ENCODE measurements around the gene SPINT1.
"Not testable (repeated sequence)": the region's sequence is repeated elsewhere in the genome, so short reads cannot be mapped to it uniquely, and the experiment has no call there.

The SPINT1 gene

DNA sequence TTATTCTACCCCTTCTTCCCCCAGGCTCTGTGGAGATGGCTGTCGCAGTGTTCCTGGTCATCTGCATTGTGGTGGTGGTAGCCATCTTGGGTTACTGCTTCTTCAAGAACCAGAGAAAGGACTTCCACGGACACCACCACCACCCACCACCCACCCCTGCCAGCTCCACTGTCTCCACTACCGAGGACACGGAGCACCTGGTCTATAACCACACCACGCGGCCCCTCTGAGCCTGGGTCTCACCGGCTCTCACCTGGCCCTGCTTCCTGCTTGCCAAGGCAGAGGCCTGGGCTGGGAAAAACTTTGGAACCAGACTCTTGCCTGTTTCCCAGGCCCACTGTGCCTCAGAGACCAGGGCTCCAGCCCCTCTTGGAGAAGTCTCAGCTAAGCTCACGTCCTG lies 12.9 kb downstream of the SPINT1 start:
- no peak overlapping the region for H2AFZ ChIP-seq
- H3K27ac ChIP-seq, result no peak overlapping the region
- H3K9me3 ChIP-seq (ENCODE audit: control insufficient read depth, low read length), result no peaks in the 10 kb centered on the region
- H3K36me3 ChIP-seq (ENCODE audit: control insufficient read depth, insufficient read depth, low read length), result no peaks in the 10 kb centered on the region
- no peak overlapping the region for H3K4me2 ChIP-seq (ENCODE audit: low read length)
- no peak overlapping the region for H3K4me3 ChIP-seq (ENCODE audit: low read depth, low read length)
- H3K27me3 ChIP-seq (ENCODE audit: control insufficient read depth, insufficient read depth, low read length), result no peaks in the 10 kb centered on the region
- H3K79me2 ChIP-seq, result no peaks in the 10 kb centered on the region
- H3K9ac ChIP-seq, result no peak overlapping the region
- TF ChIP-seq CTCF (IDR thresholded peaks at IDR 0.05), result no peak
- no peaks in the 10 kb centered on the region for H3K4me1 ChIP-seq

DNA sequence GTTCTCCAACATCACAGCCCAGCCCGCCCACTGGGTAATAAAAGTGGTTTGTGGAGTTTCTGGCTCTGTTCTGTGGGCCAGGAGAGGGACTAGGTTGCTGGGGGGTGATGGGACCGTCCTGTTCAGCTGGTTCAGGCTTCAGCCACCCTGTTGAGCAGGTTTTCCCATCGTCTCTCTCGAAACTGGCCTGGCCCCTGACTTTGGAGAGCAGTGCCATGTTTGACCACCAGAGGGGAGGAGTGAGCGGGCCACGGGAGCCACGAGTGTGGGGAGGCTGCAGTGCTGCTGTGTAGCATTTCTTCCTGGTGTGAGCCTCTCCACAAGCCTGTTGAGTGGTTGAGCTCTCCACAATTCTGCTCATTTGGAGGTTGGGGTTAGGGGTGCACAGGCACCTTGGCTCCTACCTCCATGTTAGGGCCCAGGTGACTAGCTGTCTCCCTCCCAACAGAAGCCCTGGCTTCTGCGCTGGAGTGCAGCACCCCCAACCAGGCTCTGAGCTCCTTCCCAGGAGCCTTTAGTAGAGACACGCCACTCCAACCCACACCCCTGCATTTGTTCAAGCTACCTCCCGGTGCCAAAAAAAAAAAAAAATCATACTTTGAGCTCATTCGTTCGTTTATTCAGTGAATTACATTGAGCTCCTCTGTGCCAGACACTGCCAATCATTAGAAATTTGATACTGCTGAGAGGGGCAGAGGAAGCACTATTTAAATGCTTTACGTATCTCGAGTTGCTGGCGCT lies 13.9 kb downstream of the SPINT1 start:
- TF ChIP-seq CTCF (IDR thresholded peaks at IDR 0.05), result peak; percentile 87
- H3K27ac ChIP-seq, result no peak overlapping the region
- no peak overlapping the region for H3K4me2 ChIP-seq (ENCODE audit: low read length)
- no peaks in the 10 kb centered on the region for H3K79me2 ChIP-seq
- H3K9me3 ChIP-seq (ENCODE audit: control insufficient read depth, low read length), result no peaks in the 10 kb centered on the region
- H3K4me1 ChIP-seq, result no peaks in the 10 kb centered on the region
- no peaks in the 10 kb centered on the region for H3K36me3 ChIP-seq (ENCODE audit: control insufficient read depth, insufficient read depth, low read length)
- H3K9ac ChIP-seq, result no peak overlapping the region
- no peak overlapping the region for H3K4me3 ChIP-seq (ENCODE audit: low read depth, low read length)
- H2AFZ ChIP-seq, result no peak overlapping the region
- no peaks in the 10 kb centered on the region for H3K27me3 ChIP-seq (ENCODE audit: control insufficient read depth, insufficient read depth, low read length)

- H3K27ac ChIP-seq, result no peak overlapping the region
- no peaks in the 10 kb centered on the region for H3K4me1 ChIP-seq
- no peak for TF ChIP-seq CTCF (IDR thresholded peaks at IDR 0.05)
- H3K4me2 ChIP-seq (ENCODE audit: low read length), result no peak overlapping the region
- H3K79me2 ChIP-seq, result no peaks in the 10 kb centered on the region
- H3K27me3 ChIP-seq (ENCODE audit: control insufficient read depth, insufficient read depth, low read length), result no peaks in the 10 kb centered on the region
- no peak overlapping the region for H2AFZ ChIP-seq
- H3K9me3 ChIP-seq (ENCODE audit: control insufficient read depth, low read length), result no peaks in the 10 kb centered on the region
- H3K36me3 ChIP-seq (ENCODE audit: control insufficient read depth, insufficient read depth, low read length), result no peaks in the 10 kb centered on the region
- H3K9ac ChIP-seq, result no peak overlapping the region
- no peak overlapping the region for H3K4me3 ChIP-seq (ENCODE audit: low read depth, low read length)
Observed at GRCh38 chr15:40858706-40859105, 14.9 kb downstream of the SPINT1 start.

DNA sequence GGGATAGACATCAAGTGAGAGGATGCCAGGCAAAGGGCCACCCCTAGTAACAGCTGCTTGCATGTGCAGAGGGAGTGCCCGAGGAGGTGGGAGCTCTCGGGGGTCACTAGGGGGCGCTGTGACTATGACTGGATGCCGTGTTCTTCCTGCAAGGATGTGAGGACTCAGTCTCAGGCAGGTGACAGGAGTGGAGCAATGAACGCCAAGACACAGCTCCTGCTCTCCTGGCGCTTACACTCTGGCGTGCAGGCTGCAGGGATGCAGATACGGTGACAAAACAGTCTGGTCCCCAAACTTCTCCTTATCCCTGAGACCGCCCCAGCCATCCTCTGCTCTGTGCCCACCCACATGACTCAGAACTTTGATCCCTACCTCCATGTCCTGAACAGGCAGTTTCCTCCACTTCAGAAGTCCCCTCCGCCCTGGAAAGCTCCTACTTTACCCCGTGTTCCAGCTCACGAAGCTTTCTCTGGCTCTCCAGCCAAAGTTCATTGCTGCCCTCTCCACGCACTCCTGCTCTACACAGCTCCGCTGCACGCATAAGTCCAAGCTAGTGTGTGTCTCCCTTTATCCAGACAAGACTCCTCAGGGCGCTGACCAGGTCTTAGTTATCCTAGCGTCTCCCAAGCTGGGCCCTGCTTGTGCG lies 15.5 kb downstream of the SPINT1 start:
- no peak overlapping the region for H3K27ac ChIP-seq
- no peak overlapping the region for H3K9ac ChIP-seq
- H2AFZ ChIP-seq, result no peak overlapping the region
- no peak overlapping the region for H3K4me2 ChIP-seq (ENCODE audit: low read length)
- H3K4me3 ChIP-seq (ENCODE audit: low read depth, low read length), result no peak overlapping the region
- no peaks in the 10 kb centered on the region for H3K36me3 ChIP-seq (ENCODE audit: control insufficient read depth, insufficient read depth, low read length)
- H3K4me1 ChIP-seq, result no peaks in the 10 kb centered on the region
- no peaks in the 10 kb centered on the region for H3K27me3 ChIP-seq (ENCODE audit: control insufficient read depth, insufficient read depth, low read length)
- peak; percentile 65 for TF ChIP-seq CTCF (IDR thresholded peaks at IDR 0.05)
- H3K9me3 ChIP-seq (ENCODE audit: control insufficient read depth, low read length), result no peaks in the 10 kb centered on the region
- H3K79me2 ChIP-seq, result no peaks in the 10 kb centered on the region

DNA sequence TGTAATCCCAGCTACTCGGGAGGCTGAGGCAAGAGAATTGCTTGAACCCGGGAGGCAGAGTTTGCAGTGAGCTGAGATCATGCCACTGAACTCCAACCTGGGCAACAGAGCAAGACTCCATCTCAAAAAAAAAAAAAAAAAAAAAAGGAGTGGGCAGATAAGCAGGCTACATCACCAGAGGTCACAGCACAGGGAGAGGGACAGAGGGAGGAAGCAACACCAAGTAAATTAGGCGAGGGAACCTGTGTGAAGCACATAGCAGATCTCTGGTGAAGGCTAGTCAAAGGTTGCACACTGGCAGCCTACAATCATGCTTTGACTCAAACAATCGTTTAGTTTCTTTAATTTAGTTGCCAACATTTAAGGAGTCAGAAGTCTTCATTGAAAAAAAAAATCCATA lies 17.3 kb downstream of the SPINT1 start:
- not testable (repeated sequence) for H2AFZ ChIP-seq; H3K27ac ChIP-seq; H3K27me3 ChIP-seq (ENCODE audit: control insufficient read depth, insufficient read depth, low read length); H3K79me2 ChIP-seq; H3K36me3 ChIP-seq (ENCODE audit: control insufficient read depth, insufficient read depth, low read length); H3K4me1 ChIP-seq; H3K9ac ChIP-seq; H3K4me2 ChIP-seq (ENCODE audit: low read length); H3K9me3 ChIP-seq (ENCODE audit: control insufficient read depth, low read length); H3K4me3 ChIP-seq (ENCODE audit: low read depth, low read length)
